AG20443 (cell line): ENCODE data around the gene STIM1.

Source experiments
- DNase-seq: peaks from one replicate; pipeline ENCODE4 v3.0.0; 2012; ENCODE audit warnings: low spot score, mixed read lengths

The STIM1 gene

DNA sequence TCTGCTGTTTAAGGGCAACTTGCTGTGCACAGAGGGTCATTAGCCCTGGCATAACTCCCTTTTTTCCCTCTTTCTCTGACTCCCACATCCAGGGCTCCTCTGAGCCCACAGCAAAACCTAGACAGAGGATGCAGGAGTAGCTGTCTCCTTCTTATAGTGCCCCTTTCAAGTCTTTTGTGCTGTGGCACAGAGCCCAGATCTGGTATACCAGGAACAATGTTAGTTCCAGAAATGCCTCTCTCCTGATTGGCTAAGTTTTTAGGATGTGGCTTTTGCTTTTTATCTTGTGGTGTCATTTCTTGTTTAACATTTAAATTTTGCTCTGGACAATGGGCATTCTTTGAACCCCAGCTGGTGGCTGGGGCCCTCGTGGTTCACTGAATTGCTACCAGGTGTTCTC lies 213.5 kb downstream of the STIM1 start:
- DNase-seq = no peak

DNA sequence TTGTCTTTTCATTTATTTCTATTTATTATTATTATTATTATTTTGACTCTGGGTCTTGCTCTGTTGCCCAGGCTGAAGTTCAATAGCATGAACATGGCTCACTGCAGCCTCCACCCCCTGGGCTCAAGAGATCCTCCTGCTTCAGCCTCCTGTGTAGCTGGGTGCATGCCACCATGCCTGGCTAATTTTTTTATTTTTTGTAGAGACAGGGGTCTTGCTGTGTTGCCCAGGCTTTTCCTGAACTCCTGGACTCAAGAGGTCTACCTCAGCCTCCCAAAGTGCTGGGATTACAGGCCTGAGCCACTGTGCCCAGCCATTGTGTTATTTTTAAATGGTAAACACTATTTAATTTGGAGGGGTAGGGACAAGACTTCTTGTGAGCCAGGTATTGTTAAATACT lies 215.9 kb downstream of the STIM1 start:
- no peak for DNase-seq

DNA sequence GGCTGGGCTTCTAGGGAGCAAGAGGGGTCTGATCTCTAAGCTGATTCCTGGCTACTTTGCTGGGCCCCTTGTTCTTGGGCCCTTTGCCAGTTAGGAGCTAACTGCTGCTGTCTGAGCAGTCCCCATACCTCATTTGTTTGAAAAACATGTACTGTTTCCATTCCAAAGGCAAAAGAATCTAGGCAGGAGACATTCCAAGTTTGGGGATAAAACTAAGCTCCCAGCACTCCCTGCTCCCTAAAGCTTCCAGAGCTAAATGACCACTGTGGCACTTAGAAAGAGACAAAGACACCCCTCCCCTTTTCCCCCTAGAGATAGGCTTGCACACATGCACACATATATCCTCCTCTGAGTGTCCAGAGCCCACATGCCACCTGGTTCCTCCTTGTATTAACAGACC lies 216.4 kb downstream of the STIM1 start:
- DNase-seq = no peak

DNA sequence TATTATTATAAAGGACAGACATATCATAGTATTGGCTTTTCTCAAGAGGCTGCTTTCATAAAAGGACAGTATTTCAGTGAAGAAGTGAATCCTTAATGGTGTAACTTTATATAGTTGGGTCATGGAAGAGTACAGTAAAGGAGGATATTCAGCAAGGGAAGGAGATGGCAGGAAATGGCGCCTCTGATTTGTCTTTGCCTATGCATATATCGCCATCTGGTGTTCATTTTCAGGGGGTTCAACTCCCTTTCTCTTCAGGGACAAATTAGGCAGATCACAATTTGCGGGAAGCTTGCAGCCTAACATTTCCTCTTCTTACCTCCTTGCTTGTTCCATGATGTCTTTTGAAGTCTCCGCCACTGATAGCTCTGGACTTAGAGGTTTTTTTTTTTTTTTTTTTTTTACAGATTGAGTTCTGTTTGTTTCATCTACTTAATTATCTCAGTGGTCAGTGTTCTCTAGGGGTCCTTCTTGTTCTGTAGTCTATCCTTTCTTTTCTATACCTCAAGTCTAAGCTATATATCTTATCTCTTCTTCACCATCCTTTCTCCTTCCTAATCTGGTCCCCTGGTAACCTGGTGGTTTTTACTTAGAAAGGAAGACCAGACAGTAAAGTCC lies 217.3 kb downstream of the STIM1 start:
- peak; percentile 79 for DNase-seq

DNA sequence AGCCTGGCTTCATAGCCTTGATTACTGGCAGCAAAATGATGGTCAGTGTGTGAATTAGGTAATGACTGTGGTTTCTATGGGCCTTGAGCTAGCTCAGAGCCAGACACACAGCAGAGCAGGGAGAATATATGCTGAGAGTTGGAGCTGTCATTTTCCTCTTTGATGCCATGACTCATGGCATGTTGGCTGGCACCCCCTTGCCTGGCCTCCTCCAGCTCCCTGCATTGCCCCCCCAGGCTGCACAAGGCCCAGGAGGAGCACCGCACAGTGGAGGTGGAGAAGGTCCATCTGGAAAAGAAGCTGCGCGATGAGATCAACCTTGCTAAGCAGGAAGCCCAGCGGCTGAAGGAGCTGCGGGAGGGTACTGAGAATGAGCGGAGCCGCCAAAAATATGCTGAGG lies 218.8 kb downstream of the STIM1 start:
- no peak for DNase-seq

DNA sequence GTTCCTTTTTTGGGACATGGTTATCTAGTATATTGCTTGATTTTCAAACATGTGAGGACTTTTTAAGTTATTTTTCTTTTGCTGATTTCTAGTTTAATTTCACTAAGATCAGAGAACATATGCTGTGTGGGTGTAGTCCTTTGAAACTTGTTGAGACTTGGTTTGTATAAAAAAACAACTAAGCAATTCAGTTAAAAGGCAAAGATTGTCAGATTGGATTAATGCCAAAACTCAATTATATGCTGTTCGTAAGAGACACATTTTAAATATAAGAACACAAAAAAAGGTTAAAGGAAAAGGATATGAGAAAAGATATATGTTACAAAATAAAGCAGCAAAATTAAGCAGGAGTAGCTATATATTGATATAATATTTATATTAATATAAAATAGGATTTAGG lies 221.3 kb downstream of the STIM1 start:
- DNase-seq = no peak

DNA sequence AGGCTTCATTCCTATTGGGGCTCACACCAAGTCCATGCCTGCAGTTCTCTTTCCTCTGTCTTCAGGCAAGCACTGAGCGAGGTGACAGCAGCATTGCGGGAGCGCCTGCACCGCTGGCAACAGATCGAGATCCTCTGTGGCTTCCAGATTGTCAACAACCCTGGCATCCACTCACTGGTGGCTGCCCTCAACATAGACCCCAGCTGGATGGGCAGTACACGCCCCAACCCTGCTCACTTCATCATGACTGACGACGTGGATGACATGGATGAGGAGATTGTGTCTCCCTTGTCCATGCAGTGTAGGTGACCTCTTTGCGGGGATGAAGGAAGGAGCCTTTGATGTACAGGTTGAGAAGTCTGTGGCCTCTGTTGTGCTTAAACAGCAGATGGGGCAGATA lies 227.7 kb downstream of the STIM1 start:
- no peak for DNase-seq

DNA sequence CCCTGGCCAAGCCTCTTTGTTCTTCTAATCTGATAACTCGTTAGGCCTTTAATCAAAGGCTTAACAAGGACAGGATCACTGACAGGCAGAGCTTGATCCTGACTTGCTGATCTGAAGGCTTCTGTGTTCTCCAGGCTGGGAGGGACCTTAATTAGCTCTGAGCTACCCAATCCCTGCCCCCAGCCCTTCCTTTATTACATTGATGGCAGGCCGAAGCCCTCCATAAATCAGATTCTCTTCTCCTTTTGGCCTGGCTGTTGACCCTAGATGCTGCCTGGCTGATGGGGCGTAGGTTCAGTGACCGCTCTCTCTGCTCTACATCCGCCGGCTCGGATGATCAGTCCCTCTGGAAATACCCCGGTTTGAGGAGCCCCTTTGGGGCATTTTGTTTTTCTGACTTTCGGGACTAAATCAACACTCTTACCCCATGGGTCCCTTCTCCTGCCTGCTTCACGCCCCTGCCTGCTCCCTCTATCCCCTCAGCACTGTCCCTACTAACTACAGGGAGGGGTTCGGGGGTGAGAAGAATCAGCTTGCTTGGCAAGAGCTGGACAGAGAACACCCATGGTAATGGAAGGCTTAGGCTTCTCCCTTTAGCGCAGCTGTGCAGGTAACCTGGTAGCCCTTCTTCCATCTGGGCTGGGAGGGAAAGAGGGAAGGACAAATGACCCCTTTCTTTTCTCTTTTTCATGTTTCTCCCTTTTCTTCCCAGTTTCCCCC lies 229.1 kb downstream of the STIM1 start:
- DNase-seq = no peak

DNA sequence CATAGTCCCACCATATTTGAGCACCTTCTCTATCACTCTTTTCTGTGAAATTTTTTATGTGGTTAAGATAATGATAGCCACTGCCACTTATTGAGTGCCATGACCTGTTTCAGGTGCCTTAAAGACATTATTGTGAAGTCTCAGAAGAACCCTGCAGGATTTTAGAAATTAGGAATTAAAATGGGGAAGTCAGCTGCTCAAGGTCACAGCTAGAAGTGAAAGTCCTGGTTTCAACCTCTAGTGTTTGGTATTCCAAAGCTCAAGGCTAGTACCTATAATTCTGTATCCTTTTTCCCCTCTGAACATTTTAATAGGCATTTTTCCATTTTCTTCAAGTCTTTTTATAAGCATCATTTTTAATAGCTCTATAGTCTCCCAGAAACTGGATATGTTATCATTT lies 230.1 kb downstream of the STIM1 start:
- DNase-seq = no peak

DNA sequence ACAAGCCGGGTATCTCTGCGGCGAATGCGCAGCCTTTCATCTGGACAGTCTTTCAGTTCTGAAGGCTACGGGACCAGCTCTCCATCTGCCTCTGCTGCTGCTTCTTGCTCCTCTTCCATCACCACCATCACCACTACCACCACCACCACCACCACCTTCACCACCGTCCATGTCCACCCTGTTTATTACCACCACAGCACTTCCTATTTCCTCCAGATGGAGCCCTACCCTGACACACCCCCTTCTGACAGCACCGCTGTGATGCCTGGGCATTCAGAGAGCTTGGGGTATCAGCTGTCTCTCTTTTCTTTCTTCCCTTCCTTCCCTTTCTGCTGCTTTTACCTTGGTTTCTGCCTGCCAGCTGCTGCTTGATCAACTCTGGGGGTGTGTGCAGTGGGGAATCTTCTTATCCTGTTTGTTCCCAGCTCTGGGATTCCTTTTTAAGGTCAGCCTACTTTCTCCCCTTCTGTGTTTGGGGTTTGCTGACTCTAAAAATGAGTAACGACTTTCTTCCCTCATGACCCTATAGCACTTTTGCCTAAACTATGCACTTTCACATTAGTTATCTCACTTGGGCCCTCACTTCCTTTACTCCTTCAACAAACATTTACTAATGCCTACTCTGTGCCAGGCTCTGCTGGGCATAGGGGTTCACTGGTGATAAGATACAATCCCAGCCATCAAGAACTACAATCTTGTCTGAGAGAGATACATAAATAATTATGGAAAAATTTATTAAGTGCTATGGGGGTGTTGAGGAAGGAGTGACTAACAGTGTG lies 231.3 kb downstream of the STIM1 start:
- DNase-seq = no peak

DNA sequence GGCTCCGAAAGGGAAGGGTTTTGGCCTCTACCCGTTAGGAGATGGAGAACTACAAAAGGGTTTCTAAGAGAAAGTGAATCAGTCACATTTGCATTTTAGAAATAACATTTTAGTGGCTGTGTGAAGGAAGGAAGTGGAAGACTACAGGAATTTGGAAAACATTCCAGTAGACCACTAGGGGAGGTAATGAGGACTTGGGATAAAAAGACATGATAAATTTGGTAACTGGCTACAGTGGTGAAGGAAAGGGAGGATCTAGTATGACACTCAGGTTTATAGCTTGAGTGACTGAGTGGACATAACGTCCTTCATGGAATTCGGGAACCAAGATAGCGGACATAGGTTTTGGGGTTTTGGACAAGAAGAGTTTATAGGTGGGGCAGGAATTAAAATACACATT lies 232.1 kb downstream of the STIM1 start:
- peak; percentile 37 for DNase-seq

DNA sequence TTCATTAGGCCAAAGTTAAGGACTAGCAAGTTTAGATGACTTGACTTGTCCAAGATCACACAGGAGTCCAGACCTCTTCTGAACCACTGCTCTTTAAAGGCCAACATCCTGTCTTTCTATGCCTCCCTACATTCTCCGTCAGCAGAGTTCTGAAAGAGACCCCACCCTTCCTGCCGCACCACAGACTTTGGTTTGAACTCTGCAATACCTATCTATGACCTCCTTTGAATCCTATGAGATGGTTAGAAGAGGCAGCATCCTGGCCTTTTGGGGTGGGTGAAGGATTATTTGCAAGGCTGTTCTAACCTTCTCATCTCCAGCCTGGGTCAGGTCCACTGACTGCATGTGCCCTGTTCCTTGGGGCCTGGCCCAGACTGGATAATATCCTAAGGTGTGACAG lies 234.8 kb downstream of the STIM1 start:
- DNase-seq = no peak

DNA sequence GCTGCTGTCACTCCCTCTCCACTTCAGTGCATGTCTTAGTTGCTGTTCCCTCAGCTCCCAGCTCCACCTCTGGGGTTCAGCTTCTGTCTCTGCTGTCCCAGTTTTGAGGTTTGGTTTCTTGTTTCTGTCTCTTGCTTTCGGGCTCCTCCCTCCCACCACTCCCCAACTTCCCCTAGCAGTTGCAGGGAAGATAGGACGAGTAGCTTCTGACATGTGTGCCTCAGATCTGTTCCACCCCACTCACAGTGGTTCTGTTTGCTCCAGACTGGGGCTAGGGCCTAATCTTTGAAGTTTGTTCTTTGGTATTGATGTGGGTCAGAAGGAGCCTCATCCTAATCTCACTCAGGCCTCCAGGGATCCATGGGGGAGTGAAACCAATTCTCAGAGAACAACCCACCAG lies 236.6 kb downstream of the STIM1 start:
- no peak for DNase-seq

DNA sequence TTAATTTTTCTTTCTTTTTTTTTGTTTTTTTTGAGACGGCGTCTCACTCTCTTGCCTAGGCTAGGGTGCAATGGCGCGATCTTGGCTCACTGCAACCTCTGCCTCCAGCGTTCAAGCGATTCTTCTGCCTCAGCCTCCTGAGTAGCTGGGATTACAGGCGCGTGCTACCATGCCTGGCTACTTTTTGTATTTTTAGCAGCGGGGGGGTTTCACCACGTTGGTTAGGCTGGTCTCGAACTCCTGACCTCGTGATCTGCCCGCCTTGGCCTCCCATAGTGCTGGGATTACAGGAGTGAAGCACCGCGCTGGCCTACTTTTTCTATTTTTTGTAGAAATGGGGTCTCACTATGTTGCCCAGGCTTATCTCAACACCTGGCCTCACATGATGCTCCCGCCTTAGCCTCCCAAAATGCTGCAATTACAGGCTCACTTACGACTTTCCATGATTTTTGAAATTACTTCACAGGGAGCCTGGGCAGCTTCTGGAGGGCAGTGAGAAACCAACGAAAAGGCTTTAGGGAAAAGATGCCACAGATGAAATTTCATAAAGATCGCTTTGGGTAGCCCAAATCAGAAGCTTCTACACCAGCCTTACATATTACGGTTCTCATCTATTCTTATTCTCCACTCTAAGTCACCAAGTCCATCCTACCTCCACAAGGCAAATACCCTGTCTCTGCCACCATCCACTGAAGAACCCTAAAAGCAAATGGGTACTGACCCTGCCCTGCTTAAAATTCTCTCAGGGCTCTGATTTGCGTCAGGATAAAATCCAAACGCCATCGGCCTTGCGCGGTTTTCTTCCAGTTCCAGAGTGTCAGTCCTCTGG lies 238.3 kb downstream of the STIM1 start:
- DNase-seq = no peak

DNA sequence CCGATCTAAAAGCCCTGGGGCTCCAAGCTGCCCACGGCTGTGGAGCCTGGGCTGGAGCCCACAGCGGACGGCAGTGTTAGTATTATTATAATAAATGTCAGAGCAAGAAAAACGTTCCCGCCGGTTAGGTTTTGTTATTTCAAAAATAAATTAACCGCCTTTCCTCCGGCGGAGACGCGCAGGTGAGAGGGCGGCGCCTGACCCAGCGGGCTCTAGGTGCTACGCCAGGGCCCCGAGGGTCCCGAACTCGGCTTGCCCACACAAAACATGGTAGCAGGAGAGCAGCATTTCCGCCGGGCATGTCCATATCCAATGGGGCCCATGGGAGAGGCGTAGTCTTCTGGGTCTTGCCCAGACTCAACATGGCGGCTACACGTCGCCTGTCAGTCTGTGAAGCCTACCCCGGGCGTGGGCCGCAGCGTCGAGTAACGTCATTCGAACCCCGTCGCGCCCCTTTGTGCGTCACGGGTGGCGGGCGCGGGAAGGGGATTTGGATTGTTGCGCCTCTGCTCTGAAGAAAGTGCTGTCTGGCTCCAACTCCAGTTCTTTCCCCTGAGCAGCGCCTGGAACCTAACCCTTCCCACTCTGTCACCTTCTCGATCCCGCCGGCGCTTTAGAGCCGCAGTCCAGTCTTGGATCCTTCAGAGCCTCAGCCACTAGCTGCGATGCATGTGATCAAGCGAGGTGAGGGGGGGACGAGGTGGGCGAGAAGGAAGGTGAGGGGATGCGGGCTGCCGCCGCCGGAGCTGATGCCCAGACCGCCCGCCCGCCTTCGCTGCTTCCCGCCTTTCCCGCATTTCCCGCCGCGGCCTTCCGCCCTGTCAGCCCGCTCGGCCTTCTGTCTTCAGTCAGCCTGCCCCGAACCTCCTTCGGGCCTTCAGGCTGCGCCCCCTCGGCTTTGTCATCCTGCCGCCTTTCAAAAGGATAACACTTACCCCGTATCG lies 239.2 kb downstream of the STIM1 start, which contains the start of gene RRM1:
Gene RRM1 (plus strand): TSS at position 452 of the 944 bp plus-strand sequence. CDS start 214 bp downstream, at position 666.
- peak; percentile 96 for DNase-seq

DNA sequence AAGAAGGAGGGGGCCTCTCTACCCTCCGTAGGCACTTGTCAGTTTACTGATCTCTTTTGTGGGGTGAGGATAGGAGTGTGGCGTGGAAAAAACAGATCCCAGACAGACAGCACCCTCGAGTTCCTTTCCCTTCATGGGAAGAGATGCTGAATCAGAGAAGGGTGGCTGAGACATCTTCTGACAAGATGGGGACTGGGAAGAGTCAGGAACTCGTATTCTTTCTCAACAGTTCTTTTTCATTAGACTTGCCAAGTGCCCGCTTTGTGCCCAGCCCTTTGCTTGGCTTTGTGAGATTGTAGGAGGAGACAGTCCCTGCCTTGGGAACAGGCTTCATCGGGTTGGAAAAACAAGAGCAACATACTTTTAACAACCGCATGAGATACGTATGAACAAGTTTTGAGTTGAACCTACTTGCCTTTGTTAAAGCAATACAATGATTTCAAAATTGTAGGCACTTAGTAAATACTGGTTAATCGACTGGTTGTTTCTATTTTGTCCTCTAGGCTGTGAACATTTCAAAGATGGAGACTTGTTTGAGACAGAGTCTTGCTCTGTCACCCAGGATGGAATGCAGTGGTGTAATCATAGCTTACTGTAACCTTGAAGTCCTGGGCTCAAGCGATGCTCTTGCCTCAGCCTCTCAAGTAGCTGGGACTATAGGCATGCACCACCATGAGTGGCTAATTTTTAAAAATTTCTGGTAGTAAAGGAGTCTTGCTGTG lies 240.2 kb downstream of the STIM1 start:
- peak; percentile 32 for DNase-seq

DNA sequence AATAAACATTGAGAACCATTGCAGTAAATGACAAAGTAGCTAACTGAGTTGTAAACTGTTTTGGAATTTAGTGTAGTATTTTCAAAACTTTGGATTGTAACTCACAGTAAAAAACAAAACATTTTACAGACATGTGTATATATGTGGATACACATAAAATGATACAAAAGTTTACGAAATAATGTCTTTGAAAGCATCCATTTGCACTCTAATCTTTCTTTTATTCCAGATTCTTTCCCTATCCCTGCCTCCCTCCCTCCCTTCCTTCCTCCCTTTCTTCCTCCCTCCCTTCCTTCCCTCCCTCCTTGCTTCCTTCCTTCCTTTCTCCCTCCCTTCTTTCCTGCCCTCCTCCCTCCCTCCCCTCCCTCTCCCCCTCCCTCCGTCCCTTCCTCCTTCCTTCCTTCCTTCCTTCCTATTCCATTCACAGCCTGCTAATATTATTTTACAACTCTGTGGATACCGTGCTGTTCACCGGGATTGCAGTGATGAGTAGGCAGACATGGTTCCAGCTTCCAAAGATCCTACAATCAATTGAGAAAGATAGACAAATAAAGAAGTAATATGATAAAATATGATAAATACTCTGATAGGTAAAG lies 242.7 kb downstream of the STIM1 start:
- DNase-seq = no peak

DNA sequence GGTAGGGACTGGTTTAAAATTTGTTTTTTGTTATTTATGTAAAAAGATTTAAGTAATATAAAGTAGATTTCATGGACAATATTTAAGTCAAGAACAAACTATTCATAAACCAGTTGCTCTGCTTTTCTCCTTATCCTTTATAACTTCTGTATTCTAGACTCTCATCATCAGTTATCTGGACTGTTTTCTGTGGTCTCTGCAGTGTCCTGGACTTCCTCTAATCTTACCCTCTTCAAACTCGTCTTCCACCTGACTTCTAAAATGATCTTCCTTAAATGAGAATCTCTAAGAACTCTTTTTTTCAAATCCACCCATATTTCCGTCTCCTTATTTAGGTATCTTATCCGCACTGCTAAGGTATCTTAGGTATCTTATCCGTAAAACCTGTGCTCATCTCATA lies 247.2 kb downstream of the STIM1 start:
- DNase-seq = no peak

DNA sequence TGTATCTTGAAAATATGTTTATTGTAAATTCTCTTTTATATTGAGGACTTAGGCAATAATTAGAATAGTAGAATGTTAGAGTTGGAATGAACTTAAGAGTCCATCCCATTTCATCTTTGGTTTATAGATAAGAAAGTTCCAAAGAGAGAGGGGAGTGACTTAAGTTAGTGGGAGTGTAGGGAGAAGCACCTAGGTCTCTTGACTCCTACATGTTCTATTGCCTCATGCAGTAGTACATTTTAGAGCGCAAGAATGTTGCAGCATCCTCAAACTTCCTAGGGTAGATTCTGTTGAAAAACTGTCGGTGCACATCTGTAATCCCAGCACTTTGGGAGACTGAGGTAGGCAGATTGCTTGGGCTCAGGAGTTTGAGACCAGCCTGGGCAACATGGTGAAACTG lies 247.8 kb downstream of the STIM1 start:
- DNase-seq = no peak

DNA sequence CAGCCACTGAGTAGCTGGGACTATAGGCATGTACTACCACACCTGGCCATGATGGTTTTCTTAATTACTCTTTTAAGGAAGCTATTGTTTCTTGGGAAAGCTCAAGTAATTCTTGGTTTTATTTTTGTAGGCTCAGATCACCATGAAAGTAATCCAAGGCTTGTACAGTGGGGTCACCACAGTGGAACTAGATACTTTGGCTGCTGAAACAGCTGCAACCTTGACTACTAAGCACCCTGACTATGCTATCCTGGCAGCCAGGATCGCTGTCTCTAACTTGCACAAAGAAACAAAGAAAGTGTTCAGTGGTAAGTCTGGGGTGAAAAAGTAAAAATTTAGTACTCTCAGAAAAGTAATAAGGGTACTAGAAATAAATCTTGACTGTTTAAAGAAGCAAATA lies 250.5 kb downstream of the STIM1 start:
- no peak for DNase-seq
